H1 (cell line): ENCODE results near the gene TBX18. TPM values are rescaled to one million over a fixed set of nuclear protein-coding genes. Genes with fewer than 3 reads are reported as not detected.

Experiments used
- CTCF ChIA-PET: fragments of 300-600 bp; sonication (Branson Sonifier 250); formaldehyde crosslinking; loops from one replicate; lab custom pipeline; 2021; ENCODE audit not compliant: partially characterized antibody; lab: Charles Lee
- POLR2A ChIA-PET: fragments of 300-600 bp; sonication (Branson Sonifier 250); formaldehyde crosslinking; loops from one replicate; lab custom pipeline; 2021; ENCODE audit warnings: inconsistent platforms; ENCODE audit not compliant: partially characterized antibody; lab: Charles Lee
- DNase-seq, 2 experiments: peaks; one replicate each; pipeline versions ENCODE4 v3.0.0 to v3.0.0-alpha.2; 2010 to 2022; ENCODE audit warnings: low spot score in 2 of 2, low read depth in 1 of 2, mixed read lengths in 1 of 2
- FAIRE-seq: peaks from 2 replicates; lab custom pipeline; 2011; peaks lifted over from hg19 to GRCh38; lab: Jason Lieb, UNC
- H2AFZ ChIP-seq: 2 replicates; pipeline ENCODE4 v1.8.1; 2012; ENCODE audit warnings: low read length, inconsistent platforms
- H2AK5ac ChIP-seq: 2 replicates; pipeline ENCODE4 v1.6.1; 2013; ENCODE audit warnings: low read depth, low read length
- H2BK120ac ChIP-seq: replicated peaks from 2 replicates; pipeline ENCODE3; 2013; ENCODE audit warnings: low read depth, low read length, inconsistent platforms
- H2BK12ac ChIP-seq: 2 replicates; pipeline ENCODE4 v1.6.1; 2013; ENCODE audit warnings: low read depth, low read length
- H2BK15ac ChIP-seq: 2 replicates; pipeline ENCODE4 v1.6.1; 2013; ENCODE audit warnings: low read length
- H2BK20ac ChIP-seq: 2 replicates; pipeline ENCODE4 v1.6.1; 2013; ENCODE audit warnings: low read length
- H2BK5ac ChIP-seq: 2 replicates; pipeline ENCODE4 v1.6.1; 2013; ENCODE audit warnings: low read depth, low read length
- H3K14ac ChIP-seq: 2 replicates; pipeline ENCODE4 v1.6.1; 2013; ENCODE audit warnings: inconsistent platforms; ENCODE audit not compliant: insufficient read length
- H3K18ac ChIP-seq: 2 replicates; pipeline ENCODE4 v1.6.1; 2013; ENCODE audit warnings: low read length; ENCODE audit errors: extremely low read depth
- H3K23ac ChIP-seq: 2 replicates; pipeline ENCODE4 v1.6.1; 2013; ENCODE audit warnings: inconsistent platforms; ENCODE audit not compliant: insufficient read length
- H3K23me2 ChIP-seq: 2 replicates; pipeline ENCODE4 v1.6.1; 2013; ENCODE audit warnings: low read depth, low read length
- H3K27ac ChIP-seq: 2 replicates; pipeline ENCODE4 v1.6.1; 2011; ENCODE audit warnings: low read depth, low read length, inconsistent platforms
- H3K27me3 ChIP-seq, 4 experiments: replicated peaks in 1 of 4; 1 replicate in 1 of 4; 2 replicates in 3 of 4; pipeline versions ENCODE4 v1.6.1 to v1.8.1; 2011 to 2013; ENCODE audit warnings: low read length in 3 of 4, mild to moderate bottlenecking in 3 of 4, inconsistent platforms in 2 of 4, mixed read lengths in 2 of 4, moderate library complexity in 1 of 4; ENCODE audit not compliant: control insufficient read depth in 3 of 4, insufficient read depth in 3 of 4; ENCODE audit errors: extremely low read depth in 1 of 4
- H3K36me3 ChIP-seq, 4 experiments: 2 replicates each; pipeline versions ENCODE4 v1.6.1 to v1.8.1; 2011 to 2013; ENCODE audit warnings: mild to moderate bottlenecking in 4 of 4, low read length in 3 of 4, moderate library complexity in 2 of 4, control low read depth in 1 of 4, inconsistent platforms in 1 of 4; ENCODE audit not compliant: insufficient read depth in 4 of 4, control insufficient read depth in 2 of 4
- H3K4ac ChIP-seq: replicated peaks from 2 replicates; pipeline ENCODE3; 2013; ENCODE audit warnings: low read length, low read depth, mixed read lengths, inconsistent platforms; ENCODE audit not compliant: insufficient read length
- H3K4me1 ChIP-seq, 4 experiments: replicated peaks in 1 of 4; 1 replicate in 1 of 4; 2 replicates in 3 of 4; pipeline versions ENCODE4 v1.6.1 to v1.8.1; 2011 to 2013; ENCODE audit warnings: low read length in 3 of 4, inconsistent platforms in 2 of 4, mixed read lengths in 1 of 4; ENCODE audit not compliant: insufficient read depth in 4 of 4, control insufficient read depth in 3 of 4
- H3K4me2 ChIP-seq, 2 experiments: 2 replicates each; pipeline versions ENCODE4 v1.6.1 to v1.8.1; 2011 to 2013; ENCODE audit warnings: low read depth in 2 of 2, low read length in 2 of 2, control low read depth in 1 of 2, inconsistent platforms in 1 of 2, mild to moderate bottlenecking in 1 of 2; ENCODE audit not compliant: insufficient read depth in 1 of 2
- H3K4me3 ChIP-seq, 4 experiments: fragments of 200-600, 300-600 bp in 1 of 4; sonication (generic), shearing (Covaris generic), sonication (Bioruptor Twin) in 1 of 4; 2 replicates each; pipeline versions ENCODE4 v1.5.1 to v1.8.1; 2011 to 2016; ENCODE audit warnings: low read length in 4 of 4, low read depth in 3 of 4, control low read depth in 2 of 4, inconsistent platforms in 2 of 4, mild to moderate bottlenecking in 2 of 4, mixed read lengths in 1 of 4, moderate library complexity in 1 of 4; ENCODE audit not compliant: insufficient read depth in 2 of 4; ENCODE audit errors: extremely low read depth in 1 of 4
- H3K56ac ChIP-seq: replicated peaks from 2 replicates; pipeline ENCODE3; 2013; ENCODE audit warnings: low read depth, mild to moderate bottlenecking, mixed read lengths, low read length, inconsistent platforms; ENCODE audit not compliant: insufficient read length
- H3K79me1 ChIP-seq: 2 replicates; pipeline ENCODE4 v1.6.1; 2013; ENCODE audit warnings: low read depth, low read length, control low read depth
- H3K79me2 ChIP-seq, 2 experiments: 2 replicates each; pipeline versions ENCODE4 v1.6.1 to v1.8.1; 2012 to 2013; ENCODE audit warnings: low read length in 2 of 2, mild to moderate bottlenecking in 2 of 2, inconsistent platforms in 1 of 2; ENCODE audit not compliant: insufficient read depth in 2 of 2, control insufficient read depth in 1 of 2
- H3K9ac ChIP-seq, 4 experiments: replicated peaks in 1 of 4; 1 replicate in 1 of 4; 2 replicates in 3 of 4; pipeline versions ENCODE4 v1.6.1 to v1.8.1; 2011 to 2013; ENCODE audit warnings: low read depth in 3 of 4, low read length in 3 of 4, control low read depth in 2 of 4, mild to moderate bottlenecking in 2 of 4, moderate library complexity in 2 of 4, inconsistent platforms in 1 of 4; ENCODE audit errors: extremely low read depth in 1 of 4
- H3K9me3 ChIP-seq, 2 experiments: 2 replicates each; pipeline versions ENCODE4 v1.6.1 to v1.8.1; 2012 to 2013; ENCODE audit warnings: mild to moderate bottlenecking in 2 of 2, moderate library complexity in 2 of 2, control low read depth in 1 of 2, inconsistent platforms in 1 of 2, low read depth in 1 of 2, low read length in 1 of 2, mixed read lengths in 1 of 2; ENCODE audit not compliant: insufficient read depth in 2 of 2
- H4K20me1 ChIP-seq, 2 experiments: replicated peaks in 1 of 2; 2 replicates each; pipeline versions ENCODE3 to v1.8.1; 2011 to 2013; ENCODE audit warnings: inconsistent platforms in 2 of 2, low read length in 2 of 2, mild to moderate bottlenecking in 1 of 2; ENCODE audit not compliant: insufficient read depth in 2 of 2, control insufficient read depth in 1 of 2
- H4K5ac ChIP-seq: 2 replicates; pipeline ENCODE4 v1.6.1; 2013; ENCODE audit warnings: low read length, low read depth, mixed read lengths, inconsistent platforms; ENCODE audit not compliant: insufficient read length
- H4K8ac ChIP-seq: 2 replicates; pipeline ENCODE4 v1.8.0; 2013; ENCODE audit warnings: mild to moderate bottlenecking, moderate library complexity, low read length, inconsistent platforms; ENCODE audit not compliant: insufficient read depth; ENCODE audit errors: extremely low read depth
- H4K91ac ChIP-seq: replicated peaks from 2 replicates; pipeline ENCODE3; 2013; ENCODE audit warnings: low read length, mixed read lengths, inconsistent platforms; ENCODE audit not compliant: insufficient read length
- CBX8 ChIP-seq: fragments of 300-800, 300-1000 bp; sonication (generic); IDR thresholded peaks from 2 replicates; pipeline ENCODE4 v1.7.1; 2016; ENCODE audit warnings: low read depth, low read length, borderline replicate concordance
- EGR1 ChIP-seq: IDR thresholded peaks from 2 replicates; pipeline ENCODE4 v1.6.1; 2011; ENCODE audit warnings: low read depth, low read length, borderline replicate concordance
- FOSL1 ChIP-seq: IDR thresholded peaks from 2 replicates; pipeline ENCODE4 v1.6.1; 2011; ENCODE audit warnings: mild to moderate bottlenecking, low read depth, low read length, moderate library complexity; ENCODE audit not compliant: insufficient read depth
- MAX ChIP-seq: IDR thresholded peaks from 2 replicates; pipeline ENCODE4 v1.6.1; 2012; ENCODE audit warnings: inconsistent platforms
- NRF1 ChIP-seq: IDR thresholded peaks from 2 replicates; pipeline ENCODE4 v1.6.1; 2011; ENCODE audit warnings: mild to moderate bottlenecking, low read depth, low read length, improper control_type of control experiment
- POLR2AphosphoS5 ChIP-seq: IDR thresholded peaks from 2 replicates; pipeline ENCODE4 v1.6.1; 2011; ENCODE audit warnings: low read depth, low read length
- SIN3A ChIP-seq, 2 experiments: IDR thresholded peaks in 1 of 2; conservative IDR thresholded peaks in 1 of 2; 2 replicates each; pipeline ENCODE4 v1.6.1; 2011 to 2012; ENCODE audit warnings: low read length in 2 of 2, improper control_type of control experiment in 1 of 2, low read depth in 1 of 2, mild to moderate bottlenecking in 1 of 2
- TCF12 ChIP-seq: IDR thresholded peaks from 2 replicates; pipeline ENCODE4 v1.6.1; 2011; ENCODE audit warnings: low read depth, mild to moderate bottlenecking, low read length
- USF2 ChIP-seq: IDR thresholded peaks from 2 replicates; pipeline ENCODE4 v1.6.1; 2011; ENCODE audit warnings: low read length, improper control_type of control experiment
- WGBS, 2 experiments: shearing (Covaris generic) in 1 of 2; methylation state at CpG; one replicate each; pipeline versions ENCODE4 v1.1.6 to v1.1.7; 2013 to 2015; ENCODE audit warnings: low lambda C conversion rate in 2 of 2, mixed read lengths in 2 of 2, inconsistent platforms in 1 of 2, low coverage in 1 of 2, missing lambda C conversion rate in 1 of 2; ENCODE audit not compliant: insufficient replicate concordance in 2 of 2, insufficient coverage in 1 of 2, insufficient read length in 1 of 2; ENCODE audit errors: extremely low coverage in 1 of 2, missing lambda C conversion rate in 1 of 2; 5-methylcytosine and 5-hydroxymethylcytosine counted together
- polyA plus RNA-seq, 7 experiments: library from polyadenylated mRNA; depleted of rRNA in 3 of 7; stranded (reverse) in 5 of 7; unstranded in 2 of 7; fragments of >200 nt in 5 of 7; fragments of 200-250 nt in 2 of 7; gene quantifications; 1 replicate in 5 of 7; 2 replicates in 1 of 7; 4 replicates in 1 of 7; pipeline versions ENCODE4 v1.2.1 to v1.2.3, GENCODE V29; 2011 to 2013; ENCODE audit warnings: missing spikeins in 2 of 7, mixed read lengths in 2 of 7
- total RNA-seq: library from RNA; stranded (reverse); fragmentation: NEBNext Ultra II Directional; extraction: Animal tissue kit (Norgen Biotek cat#: 25700); gene quantifications from 2 replicates; pipeline ENCODE4 v1.2.1, GENCODE V29; 2021

Gene TBX18
- total and polyA plus RNA-seq, 2 of the 8 experiments (the other 6 are each of a cell fraction or from before 2014, with no cell fraction given), result 0.02 TPM; not detected in 1

DNA sequence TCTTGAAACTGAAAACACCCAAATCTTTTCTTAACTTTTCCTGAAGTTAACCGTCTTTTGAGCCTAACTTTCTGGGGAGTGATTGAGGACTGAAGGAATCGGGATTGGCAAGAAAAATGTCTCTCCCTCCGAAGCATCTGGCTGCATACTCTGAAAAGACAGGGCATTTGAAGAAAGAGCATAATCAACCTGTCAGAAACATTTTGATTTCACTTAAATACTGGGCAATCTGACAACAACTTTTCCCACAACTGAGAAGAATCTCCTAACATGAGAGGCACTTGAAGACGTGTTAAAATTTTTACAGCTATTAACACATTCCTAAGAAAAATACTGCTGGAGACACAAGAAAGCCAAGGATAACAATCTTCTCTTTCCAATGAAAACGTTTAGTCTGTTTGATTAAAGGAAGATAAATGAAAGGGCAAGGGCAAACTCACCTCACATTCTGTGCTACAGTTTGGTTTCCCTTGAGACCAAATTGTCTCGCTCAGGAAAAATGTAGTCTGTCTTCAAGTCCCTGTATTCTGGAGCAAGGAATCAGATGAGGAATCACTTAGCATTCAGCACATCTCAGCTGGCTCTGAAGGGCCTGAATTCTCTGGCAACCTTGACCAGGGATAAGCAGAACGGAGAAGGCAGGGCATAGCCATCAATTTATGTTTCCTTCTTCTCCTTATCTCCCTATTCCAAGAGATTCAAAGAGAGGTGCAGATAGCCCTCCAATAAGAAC is 76.1 kb downstream of the TBX18 start:
- POLR2A ChIA-PET, result no interaction called here

More for the DNA sequence above, 76.1 kb downstream of the TBX18 start:
- Histone ChIP-seq H3K4me3 (no peak overlapping the region), H2AK5ac (no peak overlapping the region), H3K4me2 (no peak overlapping the region), H3K56ac (no peak overlapping the region), H3K4me1 (no peaks in the 10 kb centered on the region), H3K18ac (no peak overlapping the region), H3K9me3 (no peaks in the 10 kb centered on the region), H4K20me1 (no peaks in the 10 kb centered on the region), H4K8ac (no peak overlapping the region), H2AFZ (no peak overlapping the region), H3K23ac (no peak overlapping the region), H3K79me1 (no peaks in the 10 kb centered on the region), H3K9ac (no peak overlapping the region), H3K23me2 (no peaks in the 10 kb centered on the region), H4K91ac (no peak overlapping the region), H3K79me2 (no peaks in the 10 kb centered on the region), H3K27ac (no peak overlapping the region), H2BK20ac (no peak overlapping the region; the same call in 1 of the 2 replicates), H2BK120ac (no peak overlapping the region), H2BK5ac (no peak overlapping the region), H2BK12ac (no peak overlapping the region), H3K4ac (no peak overlapping the region), H3K36me3 (no peaks in the 10 kb centered on the region), H4K5ac (no peak overlapping the region), H3K27me3 (no peaks in the 10 kb centered on the region), H3K14ac (no peak overlapping the region), H2BK15ac (no peak overlapping the region)
- TF ChIP-seq EGR1 (no peak), TCF12 (no peak), SIN3A (conservative IDR thresholded peaks at IDR 0.05 in 1 of 2, IDR thresholded peaks at IDR 0.05 in 1 of 2; ENCODE audit: low read depth in 1 of 2, low read length in 2 of 2) (no peak), POLR2AphosphoS5 (no peak), FOSL1 (no peak), USF2 (no peak), NRF1 (no peak), MAX (no peak), CBX8 (no peak)
- FAIRE-seq (no peak), DNase-seq (no peak)
- CTCF ChIA-PET, result interaction anchor here (0.6 to 1.1 kb wide), 5 partner anchors 18 to 351 kb away, joined by 3 to 4 read pairs (median 3); no protein-coding TSS in a partner anchor
- WGBS, 2 experiments, result 74% methylated on average over 7 of the region's 7 CpGs; no CpG with 5 or more reads in 1 of the 2 experiments
